Tongue (tissue), 2 donors: ENCODE data around the gene TMEM229B. TPM values are rescaled to one million over a fixed set of nuclear protein-coding genes. Genes with fewer than 3 reads are reported as not detected.

Experiments used
- DNase-seq: peaks from one replicate; pipeline ENCODE4 v3.0.0-alpha.2; 2015
- total RNA-seq: library from RNA; depleted of rRNA; stranded (reverse); fragments of >200 nt; gene quantifications from one replicate; pipeline ENCODE4 v1.2.3, GENCODE V29; 2014

The TMEM229B gene
- total RNA-seq: 1.6 TPM

DNA sequence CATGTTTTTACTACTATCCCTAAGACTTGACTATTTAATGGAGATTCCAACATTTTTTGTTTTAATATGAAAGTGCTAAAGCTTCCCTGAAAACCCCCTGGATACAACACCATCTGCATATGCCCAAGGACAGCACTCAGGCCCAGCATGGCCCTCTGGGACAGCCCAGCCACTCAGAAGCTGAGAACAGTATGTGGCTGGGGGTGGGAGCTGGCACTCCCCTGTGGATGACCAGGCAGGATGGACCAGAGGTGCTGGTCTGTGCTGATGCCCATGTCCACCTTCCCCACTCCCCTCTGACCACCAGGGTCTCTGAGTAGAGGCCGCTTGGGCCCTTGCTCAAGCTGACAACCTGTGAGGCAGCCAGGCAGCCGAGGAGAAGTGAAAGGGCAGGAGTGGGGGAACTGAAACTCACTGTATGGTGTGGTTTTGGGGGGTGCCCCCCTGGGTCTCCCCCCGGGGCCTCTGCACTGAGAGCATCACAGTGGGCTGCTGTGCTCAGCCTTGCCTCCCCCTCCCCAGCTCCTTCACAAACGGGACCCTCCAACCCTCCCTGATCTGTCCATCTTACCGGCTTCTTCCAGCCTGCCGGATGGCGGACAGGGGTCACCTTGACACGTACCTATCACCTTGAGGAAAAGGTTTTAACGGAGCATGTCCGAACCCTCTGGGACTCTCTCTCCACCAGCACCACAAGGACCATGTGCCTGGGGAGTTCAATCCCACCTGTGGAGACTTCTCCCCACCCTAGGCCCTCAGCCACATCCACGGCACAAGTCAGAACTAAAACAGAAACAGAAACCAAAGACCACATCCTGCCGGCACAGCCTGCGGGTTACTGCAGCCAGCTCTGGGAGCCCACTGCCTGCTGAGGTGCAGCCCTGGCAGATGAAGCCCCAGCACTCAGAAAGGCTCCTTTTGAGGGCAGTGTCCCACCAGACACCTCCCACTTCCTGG is at the start of gene TMEM229B:
TMEM229B (minus strand) TSS at position 785 of the 957 bp plus-strand sequence. CDS start 14,798 bp downstream, outside the sequence.
- no peak for DNase-seq

DNA sequence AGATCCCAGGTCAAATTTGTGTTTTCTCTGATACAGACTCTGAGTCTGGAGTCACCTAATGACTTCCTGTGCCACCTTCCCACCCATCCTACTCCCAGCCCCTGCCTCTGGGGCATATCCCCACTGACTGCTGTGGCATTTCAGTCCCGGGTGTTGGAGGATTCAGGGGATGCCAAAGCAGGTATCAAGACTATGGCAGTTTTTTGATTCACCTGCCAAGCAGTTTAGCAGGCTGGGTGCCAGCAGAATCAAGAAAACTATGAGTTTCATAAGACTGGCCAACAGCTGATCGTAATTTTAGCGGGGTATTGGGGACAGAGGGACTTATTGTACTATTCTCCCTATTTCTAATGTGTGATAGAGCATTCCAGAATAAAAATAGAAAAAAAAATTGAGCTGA is 49.2 kb upstream of the TMEM229B start:
- no peak for DNase-seq

DNA sequence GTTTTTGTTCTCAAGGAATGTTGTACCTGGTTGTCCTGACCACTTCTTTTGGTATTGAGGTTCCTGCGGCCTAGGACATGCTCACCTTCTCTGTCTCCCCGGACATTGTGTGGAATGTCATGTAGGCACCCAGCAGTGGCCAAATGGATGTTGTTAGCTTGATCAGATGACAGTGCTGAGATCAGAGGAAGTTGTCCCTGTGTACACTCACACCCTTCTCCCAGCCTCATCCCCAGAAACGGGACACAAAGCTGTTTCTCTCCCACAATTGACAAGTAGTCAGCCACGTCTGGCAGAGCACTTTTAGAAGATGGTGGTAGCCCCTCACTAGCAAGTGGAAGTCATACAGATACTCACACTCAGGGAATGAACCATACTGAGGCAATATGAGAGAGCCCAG is 47.6 kb upstream of the TMEM229B start:
- no peak for DNase-seq

DNA sequence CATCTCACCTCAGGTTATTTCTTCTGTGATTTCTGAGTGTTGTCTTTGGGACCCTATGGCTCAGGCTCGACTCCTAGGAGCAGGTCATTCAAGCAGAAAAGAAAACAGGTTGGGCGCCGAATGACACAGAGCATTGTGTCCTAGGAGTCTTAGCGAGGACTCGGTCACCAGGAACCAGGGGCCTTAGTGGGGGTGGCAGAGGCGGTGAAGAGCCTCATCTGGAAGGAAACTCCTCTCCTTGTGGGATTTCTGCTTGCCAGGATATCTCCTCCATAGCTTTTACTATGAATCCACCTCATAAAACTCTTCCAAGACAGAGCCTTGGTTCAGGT is 45.2 kb upstream of the TMEM229B start:
- DNase-seq: no peak

DNA sequence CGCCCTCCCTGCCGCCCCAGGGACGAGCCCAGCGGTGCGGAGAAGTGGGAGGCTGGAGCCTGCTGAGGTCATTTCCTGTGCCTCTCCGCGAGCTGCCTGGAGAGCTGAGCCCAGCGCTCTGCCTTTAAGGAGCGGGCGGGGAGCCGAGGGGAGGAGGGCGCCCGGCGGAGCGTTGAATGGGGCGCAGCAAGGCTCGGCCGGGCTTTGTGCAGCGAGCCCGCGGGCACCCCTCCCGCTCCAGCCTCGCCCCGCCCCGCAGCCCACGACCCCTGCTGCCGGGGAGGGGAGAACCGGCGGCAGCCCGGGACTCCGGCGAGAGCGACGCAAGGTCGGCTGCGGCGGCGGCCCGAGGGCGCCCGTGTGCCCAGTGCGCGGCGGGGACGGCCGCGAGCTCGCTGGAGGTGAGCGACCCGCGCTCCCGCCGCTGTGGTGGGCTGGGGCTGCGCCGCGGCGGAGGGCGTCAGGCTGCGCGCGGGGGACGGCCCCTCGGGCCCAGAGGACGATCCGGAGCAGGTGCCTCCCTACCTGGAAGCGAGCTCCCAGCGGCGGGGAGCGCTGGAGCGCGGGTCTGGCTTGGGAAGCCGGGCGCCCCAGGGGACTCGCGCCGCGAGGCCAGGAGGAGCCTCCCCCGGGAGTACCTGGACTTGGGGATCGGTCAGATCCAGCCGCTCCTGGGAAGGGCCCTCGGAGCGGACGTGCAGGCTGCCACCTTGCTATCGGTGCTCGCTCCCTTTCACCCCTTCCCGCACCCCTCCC is 44.7 kb upstream of the TMEM229B start, which contains the start of gene PLEKHH1:
PLEKHH1 (plus strand) TSS at position 293 of the 756 bp plus-strand sequence. CDS start 8,578 bp downstream, outside the sequence.
- DNase-seq: peak; percentile 76

DNA sequence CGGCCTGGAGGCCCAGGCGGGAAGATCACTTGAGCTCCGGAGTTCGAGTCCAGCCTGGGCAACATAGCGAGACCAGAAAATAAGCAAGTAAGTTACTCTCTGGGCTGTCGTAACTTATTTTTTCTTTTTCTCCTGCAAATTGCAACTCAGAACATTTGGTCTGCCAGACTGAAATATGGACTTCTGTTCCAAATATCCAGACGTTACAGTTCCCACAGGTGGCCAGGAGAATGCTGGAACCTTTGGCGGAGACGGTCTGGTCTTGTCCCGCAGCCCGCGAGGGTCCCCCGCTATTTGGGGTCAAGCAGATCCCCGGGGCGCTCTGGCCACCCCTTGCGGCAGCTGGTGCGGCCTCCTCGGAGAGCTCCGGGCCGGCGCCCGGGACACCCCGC is 44.1 kb upstream of the TMEM229B start:
- no peak for DNase-seq

DNA sequence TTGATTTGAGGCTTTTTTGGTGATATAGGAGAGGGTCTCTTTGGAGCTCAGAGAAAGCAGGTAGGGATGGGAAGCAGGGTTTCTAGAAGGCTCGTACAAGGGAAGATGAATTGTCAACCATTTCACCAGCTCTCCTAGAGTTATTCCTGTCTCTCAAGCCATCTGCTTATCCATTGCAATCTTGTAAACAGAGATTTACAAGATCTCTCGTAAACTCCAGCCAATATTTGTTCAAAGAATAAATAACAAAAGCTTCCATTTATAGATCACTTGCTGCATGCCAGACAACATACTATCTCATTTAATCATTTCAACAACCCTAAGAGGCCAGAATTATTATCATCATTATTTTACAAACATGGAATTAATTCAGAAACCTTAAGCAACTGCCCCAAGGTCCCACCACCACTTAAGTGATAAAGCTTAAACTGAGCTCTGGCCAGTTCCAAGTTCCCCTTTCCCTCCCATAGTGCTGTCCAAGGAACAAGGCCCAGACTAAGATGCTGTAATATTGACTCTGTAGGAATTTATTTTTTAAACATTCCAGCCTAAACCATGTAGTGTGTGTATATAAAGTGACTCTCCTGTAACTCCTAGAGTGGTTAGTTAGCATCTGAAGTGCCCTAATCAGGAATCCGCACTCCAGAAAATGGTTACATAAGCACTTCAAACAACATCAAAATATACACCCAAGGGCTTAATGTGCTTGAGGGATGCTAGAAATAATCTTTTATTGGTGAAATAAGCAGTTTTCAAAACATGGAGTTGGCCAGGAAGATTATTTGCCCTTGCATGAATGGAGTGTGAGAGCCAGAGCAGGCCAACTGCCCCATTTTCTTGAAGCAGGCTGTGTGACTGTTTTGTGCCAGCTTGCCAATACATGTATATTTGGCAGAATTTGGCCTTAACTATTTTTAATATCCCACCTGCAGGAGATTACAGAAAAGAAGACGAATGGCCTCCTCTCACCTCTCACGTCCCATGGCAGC is 41.7 kb upstream of the TMEM229B start:
- DNase-seq: no peak

DNA sequence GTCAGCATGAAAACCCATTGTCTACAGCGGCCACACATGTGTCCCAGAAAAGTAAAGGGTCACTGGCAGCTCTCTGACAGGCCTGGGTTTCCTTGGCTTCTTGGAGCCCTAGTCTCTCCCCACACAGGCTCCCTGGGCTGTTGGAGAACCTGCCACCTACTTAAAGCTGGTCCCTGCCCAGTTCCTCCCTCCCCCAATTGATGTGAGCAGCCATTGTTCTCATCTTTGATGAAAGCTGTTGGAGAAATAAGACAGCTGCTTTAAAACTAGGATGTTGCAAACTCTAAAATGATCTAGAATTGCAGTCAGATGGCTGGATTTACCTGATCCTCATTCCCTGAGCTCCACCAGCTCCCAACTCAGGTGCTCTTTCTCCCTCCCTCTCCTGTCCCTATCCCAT is 39.8 kb upstream of the TMEM229B start:
- DNase-seq: no peak

DNA sequence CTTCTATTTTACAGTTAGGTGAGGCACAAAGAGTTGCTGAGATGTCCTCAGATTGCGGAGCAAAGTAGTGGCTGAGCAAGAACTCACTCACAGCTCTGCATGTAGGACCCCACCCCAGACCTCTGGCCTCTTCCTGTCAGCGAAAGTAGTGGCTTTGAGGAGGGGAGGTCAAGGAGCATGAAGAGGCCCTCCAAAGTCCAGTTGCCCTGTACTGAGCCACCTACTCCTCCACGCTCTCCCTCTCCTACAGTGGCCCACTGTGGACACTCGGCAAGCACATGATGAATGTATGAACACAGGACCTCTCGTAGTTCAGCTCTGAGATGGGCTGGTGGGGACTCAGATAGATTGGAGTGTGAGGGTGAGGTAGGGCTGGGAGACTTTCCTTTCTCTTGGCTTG is 39.2 kb upstream of the TMEM229B start:
- DNase-seq: no peak

DNA sequence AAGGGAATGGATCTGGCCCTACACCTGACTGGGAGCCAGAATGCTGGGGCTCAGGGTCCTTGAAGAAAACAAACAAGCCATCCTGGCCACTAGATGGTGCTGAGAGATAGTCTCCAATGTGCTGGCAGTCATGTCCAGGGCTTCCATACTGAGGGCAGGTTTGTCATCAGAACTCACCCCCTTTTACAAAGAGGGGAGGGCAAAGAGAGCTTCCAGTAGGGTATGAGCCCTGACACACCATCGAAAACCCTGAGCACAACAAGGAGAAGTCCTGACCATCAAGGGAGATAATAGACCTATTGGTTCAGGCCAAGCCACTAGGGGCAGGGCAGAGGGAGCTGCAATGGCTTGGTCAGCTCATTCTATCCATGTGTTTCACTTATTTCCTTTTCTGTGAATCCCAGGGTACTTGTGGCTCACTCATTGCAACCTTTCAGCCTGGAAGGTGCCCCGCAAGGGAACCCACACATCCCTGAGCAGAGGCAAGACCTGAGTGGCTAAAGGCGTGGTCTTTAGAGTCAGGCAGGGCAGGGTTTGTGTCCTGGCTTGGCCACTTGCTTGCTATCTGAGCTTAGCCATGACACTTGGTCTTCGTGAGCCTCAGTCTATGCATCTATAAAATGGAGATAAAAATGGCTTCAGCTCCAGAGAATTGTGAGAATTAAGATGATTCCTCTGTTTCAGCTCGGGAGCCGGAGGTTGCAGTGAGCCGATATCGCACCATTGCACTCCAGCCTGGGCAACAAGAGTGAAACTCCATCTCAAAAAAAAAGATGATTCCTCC is 38.3 kb upstream of the TMEM229B start:
- DNase-seq: peak; percentile 61

DNA sequence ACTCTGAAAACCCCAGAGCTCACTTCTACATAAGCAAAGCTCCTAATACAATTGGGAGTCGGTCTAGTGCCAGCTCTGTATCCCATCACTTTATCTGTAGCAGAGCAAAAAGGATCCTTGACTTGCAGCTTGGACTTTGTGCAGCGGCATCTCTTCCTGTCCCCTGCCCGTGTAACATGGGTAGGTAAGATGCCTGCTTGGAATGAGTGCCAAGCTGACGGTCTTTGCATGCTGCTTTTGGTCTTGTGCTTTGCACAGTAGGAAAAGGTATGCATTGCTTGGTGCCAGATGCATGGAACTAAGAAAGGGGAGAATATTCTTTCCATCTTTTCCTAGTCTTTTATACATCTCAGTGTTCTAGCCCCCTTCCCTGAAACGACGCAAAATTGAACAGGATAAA is 37.7 kb upstream of the TMEM229B start:
- no peak for DNase-seq

DNA sequence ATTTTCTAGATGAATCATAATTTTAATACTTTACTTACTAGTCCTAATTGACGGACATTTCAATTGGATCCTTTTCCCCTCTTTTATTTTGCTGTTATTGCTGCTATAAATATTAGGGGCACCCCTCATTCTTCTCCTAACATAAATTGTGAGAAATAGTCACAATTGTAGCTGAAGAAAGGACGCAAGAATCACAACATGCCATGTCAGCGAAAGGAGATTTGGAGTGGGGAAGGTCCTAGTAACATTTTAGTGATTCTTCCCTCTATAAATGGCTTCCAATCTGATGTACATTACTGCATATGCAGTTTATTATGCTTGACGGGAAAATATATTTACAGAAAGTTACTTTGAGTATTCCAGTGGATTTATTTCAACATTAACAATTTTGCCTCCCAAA is 36.9 kb upstream of the TMEM229B start:
- DNase-seq: no peak

DNA sequence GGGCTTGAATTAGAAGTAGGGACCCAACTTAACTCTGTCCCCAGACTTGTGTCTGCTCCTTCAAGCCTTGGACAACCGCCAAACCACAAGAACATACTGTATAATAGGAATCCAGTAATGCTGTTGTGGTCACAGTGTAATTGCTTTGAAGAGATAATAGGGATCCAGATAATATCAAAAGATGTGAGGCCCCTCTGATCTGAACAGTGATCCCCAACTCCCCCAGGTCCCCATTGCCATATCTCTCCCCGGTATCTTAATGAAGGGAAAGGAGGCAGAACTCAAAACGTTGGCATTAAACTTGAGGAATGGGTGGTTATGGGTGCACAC is 36.1 kb upstream of the TMEM229B start:
- no peak for DNase-seq

DNA sequence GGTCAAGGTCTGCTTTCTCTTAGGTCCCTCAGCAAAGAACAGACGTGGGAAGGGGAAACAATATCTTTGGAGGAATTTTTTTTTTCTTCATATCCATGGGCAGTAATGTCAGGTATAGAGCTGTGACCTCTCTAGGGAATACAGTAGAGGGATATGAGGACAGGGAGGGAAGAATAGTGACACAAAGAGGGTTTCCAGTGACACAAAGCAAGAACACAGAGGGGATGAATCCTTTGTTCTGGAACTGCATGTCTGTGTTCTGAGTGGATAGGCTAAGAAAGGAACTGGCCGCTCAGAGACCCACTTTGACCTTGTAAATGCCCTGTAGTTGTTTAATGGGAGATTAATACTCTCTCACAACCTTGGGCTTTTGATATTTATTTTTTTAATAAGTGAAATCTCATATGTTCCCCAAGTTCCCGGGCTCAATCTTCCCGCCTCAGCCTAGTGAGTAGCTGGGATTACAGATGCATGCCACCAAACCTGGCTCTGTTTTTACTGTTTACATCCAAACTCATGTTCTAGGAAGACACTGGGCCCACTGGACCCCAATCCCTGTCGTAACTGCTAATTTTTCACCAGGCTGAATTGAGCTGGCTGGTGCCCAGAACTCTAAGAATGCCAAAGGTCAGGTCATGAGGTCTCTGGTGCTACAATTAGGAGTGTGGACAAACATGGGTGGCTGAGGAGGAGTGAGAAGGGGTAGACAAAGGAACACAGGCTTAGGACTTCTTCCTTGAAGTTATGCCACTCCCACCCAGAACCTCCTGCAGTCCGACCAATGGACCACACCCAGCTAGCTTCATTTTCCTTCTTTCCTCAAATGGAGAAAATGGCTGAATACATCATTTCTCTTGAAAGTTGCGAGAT is 35.5 kb upstream of the TMEM229B start:
- DNase-seq: no peak

DNA sequence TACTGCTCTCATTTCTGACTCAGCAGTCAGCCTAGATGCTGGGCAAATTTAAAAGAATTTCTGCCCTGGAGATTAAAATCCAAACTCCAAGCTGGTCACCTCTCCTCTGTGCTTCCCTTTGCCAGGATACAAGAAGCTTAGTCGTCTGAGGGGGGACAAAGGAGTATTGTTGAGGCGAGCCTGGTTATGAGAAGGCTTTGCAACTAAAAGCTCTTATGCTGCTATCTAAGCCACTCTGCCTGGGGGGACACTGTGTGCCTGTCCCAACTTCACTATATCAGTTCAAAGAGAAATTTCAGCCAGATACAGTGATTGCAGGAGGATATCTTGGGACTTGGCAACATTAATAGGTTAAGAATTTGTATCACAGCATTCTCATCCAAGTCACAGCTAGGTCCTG is 33.7 kb upstream of the TMEM229B start:
- no peak for DNase-seq

DNA sequence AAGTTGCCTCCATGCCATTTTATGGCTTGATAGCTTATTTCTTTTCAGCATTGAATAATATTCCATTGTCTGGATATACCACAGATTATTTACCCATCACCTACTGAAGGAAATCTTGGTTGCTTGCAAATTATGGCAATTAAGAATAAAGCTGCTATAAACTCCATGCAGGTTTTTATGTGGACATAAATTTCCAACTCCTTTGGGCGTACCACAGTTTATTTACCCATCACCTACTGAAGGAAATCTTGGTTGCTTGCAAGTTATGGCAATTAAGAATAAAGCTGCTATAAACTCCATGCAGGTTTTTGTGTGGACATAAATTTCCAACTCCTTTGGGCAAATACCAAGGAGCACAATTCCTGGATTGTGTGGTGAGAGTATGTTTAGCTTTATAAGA is 32.0 kb upstream of the TMEM229B start:
- DNase-seq: no peak

DNA sequence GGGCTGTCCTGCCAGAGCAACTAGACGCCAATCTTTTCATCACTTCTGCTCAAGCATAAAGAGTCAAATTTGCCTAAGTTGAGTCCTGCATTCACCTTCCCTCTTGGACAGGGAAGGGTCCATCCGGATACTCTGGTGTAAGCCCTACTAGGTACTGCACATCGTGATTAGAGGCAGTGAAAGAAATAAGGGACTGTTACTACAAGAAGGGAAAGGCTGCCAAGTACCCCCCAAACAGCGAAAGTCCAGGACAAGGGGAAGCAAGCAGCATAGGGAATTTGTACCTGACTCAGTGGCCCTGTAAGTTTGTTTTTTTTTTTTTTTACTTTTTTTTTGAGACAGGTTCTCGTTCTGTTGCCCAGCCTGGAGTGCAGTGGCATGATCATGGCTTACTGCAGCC is 30.9 kb upstream of the TMEM229B start:
- DNase-seq: no peak

DNA sequence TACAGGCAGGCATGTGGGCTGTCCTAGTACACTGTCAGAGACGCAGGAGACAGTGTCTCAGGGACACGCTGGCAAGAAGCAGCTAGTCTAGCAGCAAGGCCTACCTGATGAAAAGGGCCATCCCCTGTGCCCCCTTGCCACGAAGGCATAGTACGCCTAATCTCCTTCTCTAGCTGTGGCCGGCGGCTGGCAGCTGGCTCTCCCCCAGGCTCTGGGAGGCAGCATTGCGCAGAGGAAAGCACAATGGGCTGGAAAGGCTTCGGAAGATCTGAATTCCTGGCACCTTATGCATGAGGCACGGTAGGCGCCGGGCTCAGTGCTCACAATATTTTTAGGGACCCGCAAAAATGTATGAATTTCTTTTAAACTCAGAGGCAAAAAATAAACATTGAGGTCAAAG is 28.6 kb upstream of the TMEM229B start:
- no peak for DNase-seq

DNA sequence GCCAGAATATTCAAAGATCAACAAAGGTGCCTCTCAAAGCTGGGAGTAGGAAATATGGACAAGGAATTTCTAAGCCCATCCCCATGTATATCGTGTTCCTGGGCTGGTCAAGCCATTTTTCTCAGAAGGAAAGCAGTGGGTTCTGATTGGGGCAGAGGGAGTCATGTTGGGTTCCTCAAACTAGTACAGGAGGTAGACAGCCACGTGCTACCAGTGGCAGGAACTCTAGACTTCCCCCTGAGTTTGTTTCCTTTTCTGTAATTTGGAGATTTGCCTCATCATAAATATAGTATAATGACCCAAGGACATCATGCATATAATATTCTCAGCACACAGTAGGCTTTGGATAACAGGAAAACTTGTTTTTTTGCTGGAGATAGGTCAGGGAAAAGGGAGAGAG is 28.2 kb upstream of the TMEM229B start:
- no peak for DNase-seq

DNA sequence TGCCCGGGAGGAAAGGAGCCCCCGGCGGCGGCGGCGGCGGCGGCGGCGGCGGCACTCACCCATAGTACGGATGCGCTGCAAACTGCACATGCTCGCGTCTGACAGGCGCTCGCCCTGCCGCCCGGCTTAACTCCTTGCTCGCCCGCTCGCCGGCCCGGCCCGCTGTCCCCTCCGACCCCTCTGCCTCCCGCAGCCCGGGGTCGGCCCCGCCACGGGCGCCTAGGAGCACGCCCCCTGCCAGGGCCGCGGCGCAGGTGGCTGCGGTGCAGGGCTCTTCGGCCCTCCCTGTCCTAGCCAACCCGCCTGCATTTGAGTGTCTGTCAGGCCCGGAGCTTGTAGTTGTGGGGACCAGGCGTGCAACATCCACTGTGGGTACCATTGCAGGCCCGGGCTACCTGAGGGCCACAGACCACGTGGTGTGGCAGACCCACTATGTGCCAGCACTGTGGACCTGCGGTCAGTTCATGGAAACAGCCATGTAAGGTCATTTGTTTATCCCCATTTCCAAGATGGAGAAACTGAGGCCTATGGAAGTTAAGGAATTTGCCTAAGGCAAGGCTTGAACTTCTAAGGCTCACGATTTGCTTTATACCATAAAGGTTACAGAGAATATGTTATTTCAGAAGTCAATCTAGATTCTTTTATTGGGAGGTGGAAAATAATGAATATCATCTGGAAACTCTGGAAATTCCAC is 27.0 kb upstream of the TMEM229B start:
- DNase-seq: no peak
